Effector memory CD4-positive, alpha-beta T cell (primary cell): ENCODE results near the gene ANO10.
A peak's percentile ranks its signal among the peaks of the same experiment; 100 is the strongest.

Experiments
- DNase-seq, 3 donors: peaks; one replicate each; pipeline ENCODE4 v3.0.0-alpha.2; 2020
- H3K27ac ChIP-seq: 2 replicates; pipeline ENCODE4 v1.7.0; 2013; ENCODE audit warnings: mild to moderate bottlenecking, low read length, moderate library complexity; ENCODE audit not compliant: insufficient read depth, poor library complexity, severe bottlenecking
- H3K27me3 ChIP-seq: replicated peaks from 2 replicates; pipeline ENCODE4 v1.7.0; 2013; ENCODE audit warnings: mild to moderate bottlenecking, low read length; ENCODE audit not compliant: insufficient read depth, control insufficient read depth, poor library complexity, severe bottlenecking
- H3K36me3 ChIP-seq: 2 replicates; pipeline ENCODE4 v1.7.0; 2013; ENCODE audit warnings: mild to moderate bottlenecking, low read length, moderate library complexity; ENCODE audit not compliant: control insufficient read depth, insufficient read depth
- H3K4me1 ChIP-seq: 2 replicates; pipeline ENCODE4 v1.7.0; 2013; ENCODE audit warnings: low read length, mild to moderate bottlenecking; ENCODE audit not compliant: control insufficient read depth, insufficient read depth, poor library complexity, severe bottlenecking
- H3K4me3 ChIP-seq: 2 replicates; pipeline ENCODE4 v1.7.0; 2013; ENCODE audit warnings: low read length, low read depth, mild to moderate bottlenecking; ENCODE audit not compliant: insufficient read depth, poor library complexity, severe bottlenecking
- H3K9me3 ChIP-seq: 2 replicates; pipeline ENCODE4 v1.7.0; 2013; ENCODE audit warnings: mild to moderate bottlenecking, low read length, moderate library complexity; ENCODE audit not compliant: control insufficient read depth

The ANO10 gene

GRCh38 chr3:43338295-43338694 is 283.5 kb downstream of the ANO10 start:
- Histone ChIP-seq H3K4me1 (peaks cover 13% of the 10 kb centered on the region), H3K27me3 (no peaks in the 10 kb centered on the region), H3K27ac (no peak overlapping the region), H3K9me3 (peaks cover 22% of the 10 kb centered on the region), H3K4me3 (no peak overlapping the region), H3K36me3 (peaks cover 84% of the 10 kb centered on the region)
- no peak for DNase-seq

DNA sequence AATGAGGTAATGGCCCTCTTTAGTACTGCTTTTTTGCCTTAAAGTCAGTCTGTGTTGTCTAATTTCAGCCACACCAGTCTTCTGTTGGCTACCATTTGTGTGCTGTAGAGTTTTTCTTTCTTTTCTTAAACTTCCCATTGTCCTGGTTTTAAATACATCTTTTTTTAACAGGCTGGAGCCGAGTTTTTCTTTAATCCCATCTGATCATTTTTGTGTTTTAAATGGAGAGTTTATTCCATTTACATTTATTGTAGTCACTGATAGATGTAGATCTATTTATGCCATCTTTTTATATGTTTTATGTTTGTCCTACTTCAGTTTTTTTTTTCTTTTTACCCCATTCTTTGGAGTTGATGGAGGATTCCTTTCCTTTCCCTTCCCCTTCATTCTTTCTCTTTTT is 286.0 kb downstream of the ANO10 start:
- no peaks in the 10 kb centered on the region for H3K27me3 ChIP-seq
- H3K4me1 ChIP-seq: no peaks in the 10 kb centered on the region
- peaks cover 76% of the 10 kb centered on the region for H3K36me3 ChIP-seq
- H3K9me3 ChIP-seq: peaks cover 22% of the 10 kb centered on the region
- H3K27ac ChIP-seq: no peak overlapping the region
- DNase-seq: no peak
- no peak overlapping the region for H3K4me3 ChIP-seq

GRCh38 chr3:43334976-43335375 is 286.8 kb downstream of the ANO10 start:
- Histone ChIP-seq H3K36me3 (peaks cover 68% of the 10 kb centered on the region), H3K4me1 (no peaks in the 10 kb centered on the region), H3K27me3 (no peaks in the 10 kb centered on the region), H3K4me3 (no peak overlapping the region), H3K27ac (no peak overlapping the region), H3K9me3 (peaks cover 22% of the 10 kb centered on the region)
- no peak for DNase-seq

DNA sequence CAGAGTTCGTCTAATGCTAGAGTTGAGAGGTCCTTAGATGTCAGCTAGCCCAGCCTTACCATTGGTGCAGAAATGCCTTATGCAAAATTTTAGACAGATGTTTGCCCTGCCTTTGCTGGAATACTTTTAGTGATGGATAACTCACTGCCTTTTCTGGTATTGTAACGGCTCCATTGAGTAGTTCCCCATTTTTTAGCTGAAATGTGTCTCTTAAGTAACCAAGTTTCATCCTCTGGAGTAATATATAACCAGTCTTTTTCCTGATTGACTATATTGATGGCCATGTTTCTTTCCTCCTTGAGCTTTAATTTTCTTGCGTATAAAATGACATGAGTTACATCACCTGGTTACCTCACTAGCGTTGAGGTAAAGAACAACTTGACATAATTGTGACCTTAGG is 290.4 kb downstream of the ANO10 start:
- Histone ChIP-seq H3K27me3 (no peaks in the 10 kb centered on the region), H3K27ac (no peak overlapping the region), H3K4me3 (no peak overlapping the region), H3K4me1 (peaks cover 7% of the 10 kb centered on the region), H3K9me3 (peaks cover 7% of the 10 kb centered on the region), H3K36me3 (peaks cover 34% of the 10 kb centered on the region)
- DNase-seq: no peak

DNA sequence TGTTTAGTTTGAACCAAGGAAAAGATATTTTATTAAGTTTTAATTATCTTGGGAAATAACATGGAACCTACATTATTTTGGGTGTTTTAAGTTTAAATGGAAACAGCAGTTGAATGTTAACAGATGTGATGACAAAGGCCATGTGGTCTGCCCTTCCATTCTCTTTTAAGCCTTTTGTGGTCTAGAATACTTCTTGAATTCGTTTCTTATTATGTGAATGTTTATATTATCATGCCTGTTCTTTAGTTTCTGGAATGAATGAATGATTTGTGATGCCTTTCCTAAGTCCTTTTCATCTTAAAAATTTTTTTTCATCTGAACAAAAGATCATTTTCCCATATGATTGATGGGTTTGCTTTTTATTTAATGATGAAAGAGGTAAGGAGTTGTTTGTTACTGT is 290.8 kb downstream of the ANO10 start:
- peaks cover 7% of the 10 kb centered on the region for H3K4me1 ChIP-seq
- H3K27me3 ChIP-seq: no peaks in the 10 kb centered on the region
- DNase-seq: no peak
- H3K9me3 ChIP-seq: peaks cover 5% of the 10 kb centered on the region
- no peak overlapping the region for H3K27ac ChIP-seq
- peaks cover 30% of the 10 kb centered on the region for H3K36me3 ChIP-seq
- H3K4me3 ChIP-seq: no peak overlapping the region

- Histone ChIP-seq H3K4me1 (peaks cover 7% of the 10 kb centered on the region), H3K27me3 (no peaks in the 10 kb centered on the region)
Measured at GRCh38 chr3:43328653-43329052, 293.2 kb downstream of the ANO10 start.

GRCh38 chr3:43327582-43327979 is 294.2 kb downstream of the ANO10 start:
- Histone ChIP-seq H3K9me3 (no peaks in the 10 kb centered on the region), H3K27ac (no peak overlapping the region), H3K4me3 (no peak overlapping the region), H3K4me1 (peaks cover 7% of the 10 kb centered on the region), H3K36me3 (peaks cover 7% of the 10 kb centered on the region), H3K27me3 (no peaks in the 10 kb centered on the region)
- no peak for DNase-seq

More at GRCh38 chr3:43328653-43329052, 293.2 kb downstream of the ANO10 start:
- DNase-seq: no peak
- H3K27ac ChIP-seq: peak overlapping the region; percentile 35
- H3K9me3 ChIP-seq: no peaks in the 10 kb centered on the region
- H3K36me3 ChIP-seq: peaks cover 11% of the 10 kb centered on the region
- H3K4me3 ChIP-seq: no peak overlapping the region

DNA sequence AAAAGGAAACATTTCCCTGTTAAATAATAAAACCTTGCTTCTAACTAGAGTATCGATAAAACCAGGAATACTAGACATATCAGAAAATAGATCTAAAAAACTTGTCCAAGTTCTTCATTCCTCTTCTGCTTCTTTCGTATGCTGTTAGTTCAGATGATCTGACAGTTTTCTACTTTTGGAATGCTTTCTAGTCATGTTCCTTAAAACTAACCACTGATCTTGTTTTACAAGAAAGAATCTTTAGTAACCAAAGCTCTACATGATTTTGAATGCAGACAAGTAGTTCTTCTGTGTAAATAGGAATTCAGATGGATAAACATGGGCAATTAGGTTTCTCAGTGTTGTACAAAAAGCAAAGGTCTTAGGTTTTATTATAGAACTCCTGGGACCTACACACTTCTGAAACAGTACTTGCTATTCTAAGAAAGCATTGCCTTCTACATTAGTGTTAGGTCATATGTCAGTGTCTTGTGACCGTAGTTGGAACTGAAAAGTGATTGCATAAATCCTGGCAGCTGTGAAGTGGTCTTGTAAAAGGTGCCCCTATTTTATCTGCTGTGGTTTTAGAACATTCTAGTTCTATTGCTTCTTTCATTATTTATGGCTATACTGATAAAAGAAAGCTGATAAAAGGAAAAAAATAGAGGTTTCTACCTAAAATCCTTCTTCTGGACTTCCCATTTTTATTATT is 294.8 kb downstream of the ANO10 start:
- peak overlapping the region; percentile 6 for H3K27ac ChIP-seq
- DNase-seq: no peak
- H3K4me3 ChIP-seq: no peak overlapping the region

DNA sequence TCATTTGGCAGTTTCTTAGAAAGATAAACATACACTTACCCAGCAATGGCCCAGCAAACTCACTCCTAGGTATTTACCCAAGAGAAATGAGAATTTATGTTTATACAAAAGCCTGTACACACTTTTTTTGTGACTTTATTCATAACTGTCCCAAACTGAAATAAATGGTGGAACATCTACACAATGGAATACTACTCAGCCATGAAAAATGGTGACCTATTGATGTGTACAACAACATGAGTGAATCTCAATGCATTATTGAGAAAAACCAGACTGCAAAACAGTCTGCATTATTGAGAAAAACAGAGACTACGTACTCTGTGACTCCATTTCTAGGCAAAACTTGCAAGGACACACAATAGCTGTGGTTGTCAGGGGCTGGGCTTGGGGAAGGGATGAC is 298.3 kb downstream of the ANO10 start:
- peaks cover 3% of the 10 kb centered on the region for H3K36me3 ChIP-seq
- peaks cover 15% of the 10 kb centered on the region for H3K4me1 ChIP-seq
- no peaks in the 10 kb centered on the region for H3K9me3 ChIP-seq
- no peak overlapping the region for H3K4me3 ChIP-seq
- no peak overlapping the region for H3K27ac ChIP-seq
- DNase-seq: no peak
- H3K27me3 ChIP-seq: no peaks in the 10 kb centered on the region

More for the DNA sequence above, 294.8 kb downstream of the ANO10 start:
- H3K4me1 ChIP-seq: peaks cover 7% of the 10 kb centered on the region
- peaks cover 3% of the 10 kb centered on the region for H3K36me3 ChIP-seq
- H3K9me3 ChIP-seq: no peaks in the 10 kb centered on the region
- H3K27me3 ChIP-seq: no peaks in the 10 kb centered on the region

DNA sequence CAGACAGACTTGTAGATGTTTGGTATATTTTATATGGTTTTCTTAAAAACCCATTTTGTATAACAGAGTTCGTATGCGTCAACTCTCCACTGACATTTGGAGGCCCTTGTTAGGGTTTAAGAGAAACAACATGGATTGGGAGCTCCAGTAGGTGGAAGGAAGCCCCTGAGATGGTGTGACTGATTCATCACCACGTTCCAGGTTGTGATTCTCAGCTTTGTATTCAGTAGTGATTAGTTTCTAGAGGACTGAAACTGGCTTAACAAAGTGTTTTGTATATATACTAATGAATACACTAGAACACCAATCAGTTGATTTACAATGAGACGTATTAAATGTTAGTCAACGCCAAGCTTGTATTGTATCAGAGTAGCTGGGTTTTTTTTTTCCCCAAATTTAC is 301.5 kb downstream of the ANO10 start:
- Histone ChIP-seq H3K36me3 (peaks cover 3% of the 10 kb centered on the region), H3K9me3 (no peaks in the 10 kb centered on the region), H3K27ac (no peak overlapping the region), H3K27me3 (no peaks in the 10 kb centered on the region), H3K4me3 (no peak overlapping the region), H3K4me1 (peaks cover 13% of the 10 kb centered on the region)
- no peak for DNase-seq
